Measurements from ENCODE around the gene FAM76B.

- TF ChIP-seq ZNF577 (CRISPR knock-in tag; IDR thresholded peaks at IDR 0.05; ENCODE audit: borderline replicate concordance, low read depth) (no peak), ATF5 (CRISPR knock-in tag; IDR thresholded peaks at IDR 0.05; ENCODE audit: low read depth) (no peak), EZH2 (conservative IDR thresholded peaks at IDR 0.05; ENCODE audit: low read depth, low read length) (no peak), FOXK2 (IDR thresholded peaks at IDR 0.05) (no peak)
- TF ChIP-seq, protein P1, sequence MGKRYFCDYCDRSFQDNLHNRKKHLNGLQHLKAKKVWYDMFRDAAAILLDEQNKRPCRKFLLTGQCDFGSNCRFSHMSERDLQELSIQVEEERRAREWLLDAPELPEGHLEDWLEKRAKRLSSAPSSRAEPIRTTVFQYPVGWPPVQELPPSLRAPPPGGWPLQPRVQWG (CRISPR knock-in tag; IDR thresholded peaks at IDR 0.05; ENCODE audit: borderline replicate concordance, low read depth): no peak
Observed at GRCh38 chr11:95780544-95780943, 9.0 kb downstream of the FAM76B start.
